ENCODE measurements around the gene SHROOM3.

GRCh38 chr4:76579596-76580375, 144.8 kb downstream of the SHROOM3 start:
- TF ChIP-seq POLR2AphosphoS5 (IDR thresholded peaks at IDR 0.05; ENCODE audit: insufficient read depth in 1 of 2, low read depth in 1 of 2) (no peak), CTCF (IDR thresholded peaks at IDR 0.05) (no peak), POLR2A (IDR thresholded peaks at IDR 0.05) (no peak)
